Hypothalamus (tissue), 51 donors: ENCODE results near the gene SEMA4D.
"Not testable (repeated sequence)": the region's sequence is repeated elsewhere in the genome, so short reads cannot be mapped to it uniquely, and the experiment has no call there.

Source experiments
- DNase-seq, 51 donors: peaks; one replicate each; lab custom pipeline; 2025; lab: John Stamatoyannopoulos, UW

SEMA4D gene

DNA sequence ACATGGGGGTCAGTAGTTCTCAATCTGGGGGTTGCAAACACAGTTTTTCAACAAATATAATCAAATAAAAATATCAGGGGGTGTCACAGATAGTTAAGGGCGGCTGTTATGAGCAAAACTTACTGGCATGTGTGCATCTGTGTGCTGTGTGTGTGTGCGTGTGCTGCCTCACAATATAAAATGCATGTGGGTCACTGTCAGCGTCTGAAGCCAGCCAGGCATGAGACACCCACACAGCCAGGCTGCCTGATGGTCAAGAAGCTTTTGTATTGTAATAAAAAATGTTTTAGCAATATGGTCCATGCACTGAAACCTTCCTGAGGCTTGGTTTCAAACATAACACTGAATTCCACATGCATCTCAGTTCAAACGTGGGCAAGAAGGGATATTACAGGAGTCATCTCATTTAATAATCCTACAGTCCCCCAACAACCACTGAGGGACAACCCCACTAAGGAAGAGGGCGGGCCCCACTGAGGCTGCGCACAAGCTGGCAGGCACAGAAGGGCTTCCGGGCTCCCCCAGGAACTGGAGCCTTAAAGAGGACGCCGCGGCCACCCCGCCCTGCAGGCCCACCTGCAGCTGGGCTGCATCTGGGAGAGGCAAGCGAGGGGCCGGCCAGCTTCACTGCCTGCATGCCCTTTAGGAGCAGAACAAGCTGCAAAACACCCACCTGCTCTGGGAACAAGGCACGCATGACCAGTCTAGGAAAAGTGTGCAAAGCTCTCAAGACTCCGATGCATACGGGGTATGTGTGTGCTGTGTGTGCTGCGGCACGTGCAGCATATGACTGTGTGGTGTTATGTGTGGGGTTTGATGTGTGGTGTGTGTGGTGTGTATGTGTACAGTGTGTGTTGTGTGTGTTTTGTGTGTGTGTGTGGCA, 14.1 kb downstream of the SEMA4D start:
- DNase-seq: peak in 5 of 51 donors; percentile 15 to 52 (median 28)

DNA sequence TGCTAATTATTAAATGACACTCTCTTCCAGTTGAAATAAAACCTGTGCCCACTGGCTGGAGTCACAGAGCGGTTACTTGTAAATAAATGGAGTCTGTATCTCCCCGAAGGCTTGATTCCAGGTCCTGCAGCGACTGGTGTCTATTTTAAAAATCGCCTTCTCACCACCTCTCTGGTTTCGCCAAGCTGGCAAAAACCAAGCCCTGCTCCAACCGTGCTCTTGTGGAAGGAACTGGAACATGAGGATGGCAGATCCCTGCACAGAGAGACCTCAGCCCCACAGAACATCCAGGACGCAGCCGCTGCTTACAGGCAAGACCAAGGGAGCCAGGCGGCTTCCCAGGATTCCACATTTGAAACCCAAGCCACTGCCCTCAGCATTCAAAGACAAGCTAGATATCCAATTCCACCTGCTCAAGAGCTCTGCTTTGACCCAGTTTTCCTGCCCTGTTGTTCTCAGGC, 15.0 kb downstream of the SEMA4D start:
- DNase-seq: peak in 9 of 51 donors; percentile 14 to 74 (median 32)

DNA sequence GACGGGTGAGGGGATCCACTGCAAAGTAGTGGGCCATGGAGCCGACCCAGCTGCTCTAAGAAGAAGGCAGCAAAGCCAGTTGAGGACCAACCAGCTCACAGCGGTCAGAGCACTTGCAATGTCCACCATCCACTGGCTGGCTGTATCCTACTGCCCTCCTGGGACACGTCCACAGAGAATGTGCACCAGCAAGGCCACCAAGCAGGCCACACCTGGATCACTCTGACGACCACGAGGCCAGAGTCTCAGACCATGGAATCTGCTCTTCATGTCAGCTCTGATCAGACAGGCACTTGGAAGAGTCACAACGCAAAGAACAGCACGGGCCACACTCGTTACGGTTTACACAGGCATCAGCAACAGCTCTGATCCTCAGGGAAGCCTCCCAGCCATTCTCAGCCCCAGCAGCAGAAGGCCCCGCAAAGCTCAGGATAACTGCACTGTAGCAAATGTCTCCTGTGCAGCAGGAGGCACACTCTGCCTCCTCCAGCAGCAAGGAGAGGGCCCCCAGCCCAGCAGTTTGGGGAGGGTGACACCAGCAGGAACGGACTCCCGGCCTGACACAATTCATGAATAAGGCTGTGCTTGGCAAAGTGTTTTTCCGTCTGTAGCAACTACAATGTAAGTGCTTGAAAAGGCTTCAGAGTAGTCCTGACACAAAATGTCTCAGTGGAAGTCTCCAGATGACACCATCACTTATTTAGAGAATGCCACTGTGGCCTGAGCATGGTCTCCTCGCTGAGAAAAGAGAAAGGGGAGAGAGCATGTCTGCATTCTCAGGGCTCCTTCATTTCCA, 15.7 kb downstream of the SEMA4D start:
- DNase-seq: peak in 24 of 51 donors; percentile 20 to 68 (median 38)

DNA sequence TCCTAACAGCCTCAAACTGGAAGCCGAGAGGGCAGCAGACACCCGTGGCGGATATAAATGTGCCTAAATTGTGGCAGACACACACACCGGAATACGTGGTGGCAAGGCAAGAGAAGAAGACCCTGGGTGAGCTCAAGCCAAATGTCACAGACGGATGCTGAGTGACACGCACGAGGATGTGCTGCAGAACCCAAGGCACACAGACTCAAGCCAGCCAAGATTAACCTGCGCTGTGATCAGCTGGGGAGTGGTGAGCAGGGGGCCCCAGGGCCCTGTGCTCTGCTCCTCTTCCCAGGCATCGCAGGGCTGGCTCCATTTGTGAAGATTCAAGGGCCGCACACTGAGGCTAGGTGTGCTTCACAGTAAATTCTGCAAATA, 16.4 kb downstream of the SEMA4D start:
- DNase-seq: no peak

DNA sequence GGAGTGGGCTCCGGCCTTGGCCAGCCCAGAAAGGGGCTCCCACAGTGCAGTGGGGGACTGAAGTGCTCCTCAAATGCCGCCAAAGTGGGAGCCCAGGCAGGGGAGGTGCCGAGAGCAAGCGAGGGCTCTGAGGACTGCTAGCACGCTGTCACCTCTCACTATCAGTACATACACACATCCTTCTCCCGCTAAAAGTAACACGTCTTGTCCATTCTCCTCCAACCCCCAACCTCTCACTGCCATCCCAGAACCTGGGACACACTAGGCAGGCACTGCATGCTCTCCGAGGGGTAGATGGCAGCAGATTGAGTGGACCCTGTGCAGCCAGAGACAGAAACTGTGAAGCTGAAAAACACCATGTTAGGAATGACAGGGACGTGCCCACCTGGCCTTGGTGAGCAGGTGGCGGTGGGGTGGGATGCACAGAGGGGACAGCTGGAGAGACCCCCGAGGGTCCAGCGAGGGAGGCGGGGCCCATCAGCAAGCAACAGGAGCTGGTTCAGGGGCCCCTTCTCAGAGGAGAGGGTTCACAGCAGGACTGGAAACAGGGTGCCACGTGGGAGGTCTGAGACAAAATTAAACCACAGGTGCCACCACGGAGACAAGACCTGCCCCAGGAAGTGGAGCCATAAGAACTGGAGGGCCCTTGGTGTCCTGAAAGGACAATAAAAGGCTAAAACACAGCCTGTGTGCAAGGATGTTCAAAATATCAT, 16.9 kb downstream of the SEMA4D start:
- no peak for DNase-seq

DNA sequence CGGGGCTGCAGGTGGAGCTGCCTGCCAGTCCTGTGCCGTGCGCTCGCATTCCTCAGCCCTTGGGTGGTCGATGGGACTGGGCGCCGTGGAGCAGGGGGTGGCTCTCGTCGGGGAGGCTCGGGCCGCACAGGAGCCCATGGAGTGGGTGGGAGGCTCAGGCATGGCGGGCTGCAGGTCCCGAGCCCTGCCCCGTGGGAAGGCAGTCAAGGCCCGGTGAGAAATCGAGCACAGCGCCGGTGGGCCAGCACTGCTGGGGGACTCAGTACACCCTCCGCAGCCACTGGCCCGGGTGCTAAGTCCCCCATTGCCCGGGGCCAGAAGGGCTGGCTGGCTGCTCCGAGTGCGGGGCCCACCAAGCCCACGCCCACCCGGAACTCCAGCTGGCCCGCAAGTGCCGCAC, 17.5 kb downstream of the SEMA4D start:
- DNase-seq: not testable (repeated sequence)

DNA sequence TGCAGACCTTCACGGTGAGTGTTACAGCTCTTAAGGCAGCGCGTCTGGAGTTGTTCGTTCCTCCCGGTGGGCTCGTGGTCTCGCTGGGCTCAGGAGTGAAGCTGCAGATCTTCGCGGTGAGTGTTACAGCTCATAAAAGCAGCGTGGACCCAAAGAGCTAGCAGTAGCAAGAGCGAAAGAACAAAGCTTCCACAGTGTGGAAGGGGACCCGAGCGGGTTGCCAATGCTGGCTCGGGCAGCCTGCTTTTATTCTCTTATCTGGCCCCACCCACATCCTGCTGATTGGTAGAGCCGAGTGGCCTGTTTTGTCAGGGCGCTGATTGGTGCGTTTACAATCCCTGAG, 18.3 kb downstream of the SEMA4D start:
- DNase-seq: peak in 1 of 51 donors; percentile 19

DNA sequence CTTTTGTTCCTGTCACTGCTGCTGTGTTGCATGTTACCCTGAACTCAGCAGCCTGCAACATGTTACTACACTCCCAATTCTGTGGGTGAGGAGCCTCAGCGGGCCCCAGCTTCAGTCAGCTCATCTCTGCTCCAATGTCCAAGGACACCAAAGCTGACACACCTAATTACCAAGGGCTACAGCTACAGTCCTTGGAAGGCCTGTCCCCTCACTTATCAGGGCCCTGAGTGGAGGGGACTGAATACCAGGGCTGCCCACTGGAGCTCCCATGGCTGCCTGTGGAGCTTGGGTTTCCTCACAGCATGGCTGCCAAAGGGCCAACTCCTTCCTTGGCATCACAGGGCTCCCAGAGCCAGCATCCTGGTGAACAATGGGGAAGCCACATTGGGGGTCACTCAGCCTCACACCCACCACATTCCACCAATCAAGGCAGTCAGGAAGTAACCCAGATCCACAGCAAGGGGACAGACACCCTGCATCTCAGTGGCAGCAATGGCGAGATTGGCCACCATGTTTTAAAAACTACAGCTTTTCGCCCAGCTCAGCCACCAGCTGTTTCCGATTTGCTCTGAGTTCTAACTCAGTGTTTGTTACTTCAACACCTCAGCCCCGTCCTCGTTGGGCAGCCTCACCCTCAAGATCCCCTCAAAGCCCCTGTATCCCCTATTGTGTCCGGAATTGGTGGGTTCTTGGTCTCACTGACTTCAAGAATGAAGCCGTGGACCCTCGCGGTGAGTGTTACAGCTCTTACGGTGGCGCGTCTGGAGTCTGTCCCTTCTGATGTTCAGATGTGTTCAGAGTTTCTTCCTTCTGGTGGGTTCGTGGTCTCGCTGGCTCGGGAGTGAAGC, 18.9 kb downstream of the SEMA4D start:
- DNase-seq: no peak

DNA sequence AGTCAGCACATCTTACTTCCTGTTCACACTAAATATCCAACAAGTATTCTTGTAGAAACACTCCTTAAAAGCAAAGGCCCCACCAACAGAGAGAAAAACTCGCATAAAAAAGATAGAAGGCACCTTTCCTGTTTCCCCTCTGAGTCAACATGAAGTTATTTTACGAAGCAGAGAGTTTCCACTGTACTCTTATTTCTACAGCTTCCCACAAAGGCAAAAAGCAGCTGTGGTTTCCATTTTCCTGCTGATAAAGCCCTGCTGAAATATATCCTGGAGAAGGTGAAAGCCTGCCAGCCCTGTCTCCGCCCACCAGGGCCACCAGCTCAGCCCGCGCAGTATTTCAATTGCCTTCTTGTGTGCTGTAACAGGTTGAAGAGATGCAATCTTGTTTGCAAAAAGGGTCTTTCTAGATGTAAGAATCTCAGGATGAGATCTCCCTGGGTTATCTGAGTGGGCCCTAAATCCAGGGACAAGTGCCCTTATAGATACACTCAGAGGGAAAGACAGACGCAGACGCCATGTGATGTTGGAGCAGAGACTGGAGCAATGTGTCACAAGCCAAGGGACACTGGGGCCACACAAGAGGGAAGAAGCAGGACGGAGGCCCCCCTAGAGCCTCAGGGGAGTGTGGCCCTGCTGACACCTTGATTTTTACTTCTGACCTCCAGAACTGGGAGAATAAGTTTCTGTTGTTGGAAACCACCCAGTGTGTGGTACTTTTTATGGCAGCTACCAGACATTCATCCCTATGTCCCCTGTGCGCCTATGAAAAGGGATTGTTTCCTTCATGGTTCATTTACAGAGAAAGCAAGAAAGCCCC, 19.9 kb downstream of the SEMA4D start:
- peak in 1 of 51 donors; percentile 36 for DNase-seq

DNA sequence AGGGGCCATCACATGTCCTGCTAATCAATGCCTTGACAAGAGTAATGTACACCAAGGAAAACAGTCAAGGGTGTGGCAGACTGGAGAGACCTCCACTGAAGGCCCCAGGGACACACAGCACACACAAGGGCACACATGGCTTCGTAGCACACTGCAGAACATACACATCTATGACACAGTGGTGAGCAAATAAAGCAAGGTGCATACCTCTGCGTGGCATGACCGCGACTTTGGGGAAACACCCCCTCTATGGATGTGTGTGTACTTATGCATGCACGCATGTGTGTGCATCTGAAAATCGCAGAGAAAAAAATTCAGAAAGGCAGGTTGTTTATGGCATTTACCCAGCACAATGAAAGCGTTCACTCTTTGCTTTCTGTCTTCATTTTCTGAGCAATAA, 20.5 kb downstream of the SEMA4D start:
- no peak for DNase-seq

DNA sequence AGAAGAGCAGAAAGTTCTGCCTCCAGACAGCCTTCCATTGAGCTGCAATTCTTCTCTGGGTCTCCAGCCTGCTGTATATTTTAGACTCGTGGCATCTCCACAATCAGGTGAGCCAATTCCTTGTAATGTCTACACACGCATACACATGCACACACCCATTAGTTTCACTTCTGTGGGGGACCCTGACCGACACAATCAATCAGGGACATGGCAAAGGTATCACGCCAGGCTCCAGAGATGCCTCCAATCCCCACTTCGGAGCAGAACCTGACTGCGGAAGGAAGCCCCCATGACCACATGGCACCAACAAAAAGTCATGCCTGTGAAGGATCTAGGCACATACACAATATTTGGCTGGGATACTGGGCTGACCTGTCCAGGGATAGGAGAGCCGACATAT, 21.4 kb downstream of the SEMA4D start:
- no peak for DNase-seq

DNA sequence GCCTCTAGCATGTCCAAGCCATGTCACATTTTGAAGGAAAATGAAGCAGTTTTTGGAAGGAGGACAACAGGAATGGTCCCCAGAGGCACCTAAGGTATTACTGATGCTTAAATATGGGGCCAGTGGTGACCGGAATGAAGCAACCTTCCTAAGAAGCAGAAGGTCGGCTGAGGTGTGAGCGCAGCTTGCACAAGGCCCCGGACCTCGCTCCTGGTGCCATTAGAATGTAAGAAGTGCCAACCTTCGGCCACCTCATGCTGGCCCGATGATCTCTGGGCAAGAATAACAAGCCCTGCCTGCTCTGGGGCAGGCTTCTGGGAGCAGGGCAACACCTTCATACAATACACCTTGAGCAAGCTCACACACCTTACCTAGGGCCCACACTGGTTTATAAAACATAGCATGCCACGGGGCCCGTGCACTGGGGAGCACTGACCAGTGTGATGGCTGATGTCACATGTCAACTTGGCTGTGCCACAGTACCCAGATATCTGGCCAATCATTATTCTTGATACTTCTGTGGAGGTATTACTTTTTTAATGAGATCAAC, 21.9 kb downstream of the SEMA4D start:
- DNase-seq: no peak

DNA sequence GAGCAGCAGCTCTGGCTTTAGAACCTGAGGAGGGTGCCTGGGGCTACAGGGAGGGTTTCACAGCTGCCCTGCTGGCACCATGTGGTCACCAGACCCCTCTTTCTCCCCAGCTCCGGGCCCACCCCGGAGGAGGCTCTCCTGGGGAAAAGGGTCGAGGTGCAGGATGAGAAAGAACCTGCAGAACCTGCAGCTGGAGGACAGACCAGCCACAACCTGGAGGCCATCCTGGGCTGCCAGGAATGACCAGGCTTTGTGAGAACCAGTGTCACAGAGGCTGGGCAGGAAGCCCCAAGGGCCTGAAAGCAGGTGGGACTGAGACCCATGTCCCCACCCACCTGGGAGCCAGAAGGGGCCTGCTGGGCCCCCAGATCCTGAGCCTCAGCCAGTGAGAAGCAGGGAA, 23.0 kb downstream of the SEMA4D start:
- DNase-seq: no peak

DNA sequence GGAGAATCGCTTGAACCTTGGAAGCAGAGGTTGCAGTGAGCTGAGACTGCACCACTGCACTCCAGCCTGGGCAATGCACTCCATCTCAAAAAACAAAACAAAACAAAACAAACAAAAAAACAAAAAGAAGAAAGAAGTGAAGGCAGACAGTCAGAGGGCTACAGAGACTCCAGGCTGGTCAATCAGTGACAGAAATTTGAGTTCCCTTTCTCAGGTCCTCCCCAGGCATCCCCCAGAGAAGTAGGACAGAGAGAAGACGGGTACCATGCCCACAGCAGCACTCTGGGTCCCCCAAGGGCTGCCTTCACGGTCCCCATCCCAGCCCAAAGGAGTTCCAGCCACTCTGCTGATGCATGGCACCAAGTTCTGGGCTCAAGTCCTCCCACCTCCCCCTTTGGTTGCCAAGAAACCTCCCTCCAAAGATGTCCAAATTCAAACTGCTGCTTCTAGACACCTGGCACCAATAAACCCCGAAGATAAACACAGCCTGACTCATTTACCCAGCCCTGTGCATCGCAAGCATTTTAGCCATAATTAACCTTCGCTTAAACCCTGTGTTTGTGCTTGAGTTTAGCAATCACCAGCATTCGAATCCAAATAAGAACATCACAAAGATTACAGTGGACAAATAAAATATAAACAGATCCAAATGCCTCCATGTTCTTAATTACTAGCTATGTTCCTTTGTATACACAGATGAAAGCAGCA, 24.0 kb downstream of the SEMA4D start:
- no peak for DNase-seq

DNA sequence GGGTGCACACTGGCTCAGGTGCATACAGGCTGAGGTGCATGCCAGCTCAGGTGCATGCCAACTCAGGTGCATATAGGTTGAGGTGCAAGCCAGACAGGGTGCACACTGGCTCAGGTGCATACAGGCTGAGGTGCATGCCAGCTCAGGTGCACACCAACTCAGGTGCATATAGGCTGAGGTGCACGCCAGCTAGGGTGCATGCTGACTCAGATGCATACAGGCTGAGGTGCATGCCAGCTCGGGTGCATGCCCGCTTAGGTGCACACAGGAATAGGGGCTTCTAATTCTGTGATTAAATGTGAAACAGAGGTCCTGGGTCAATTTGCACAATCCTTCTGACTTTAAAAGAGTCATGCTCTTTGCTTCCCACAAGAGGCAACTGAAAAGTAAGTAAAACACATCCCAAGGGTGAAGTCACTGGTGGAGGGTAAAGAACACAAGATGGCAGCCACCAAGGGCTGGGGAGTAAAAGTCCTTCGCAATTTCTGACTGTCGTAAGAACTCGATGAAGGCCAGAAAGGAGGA, 26.1 kb downstream of the SEMA4D start:
- not testable (repeated sequence) for DNase-seq

DNA sequence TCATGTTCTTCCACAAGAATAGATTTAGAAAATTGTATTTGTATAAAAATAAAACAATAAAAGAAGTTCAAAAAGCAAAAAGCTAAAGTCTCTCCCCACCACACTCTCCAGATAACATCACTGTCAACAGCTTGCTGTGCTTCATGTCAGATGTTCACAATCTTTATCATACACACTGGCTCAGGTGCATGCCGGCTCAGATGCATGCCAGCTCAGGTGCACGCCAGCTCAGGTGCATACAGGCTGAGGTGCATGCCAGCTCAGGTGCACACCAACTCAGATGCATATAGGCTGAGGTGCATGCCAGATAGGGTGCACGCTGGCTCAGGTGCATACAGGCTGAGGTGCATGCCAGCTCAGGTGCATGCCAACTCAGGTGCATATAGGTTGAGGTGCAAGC, 26.5 kb downstream of the SEMA4D start:
- no peak for DNase-seq

DNA sequence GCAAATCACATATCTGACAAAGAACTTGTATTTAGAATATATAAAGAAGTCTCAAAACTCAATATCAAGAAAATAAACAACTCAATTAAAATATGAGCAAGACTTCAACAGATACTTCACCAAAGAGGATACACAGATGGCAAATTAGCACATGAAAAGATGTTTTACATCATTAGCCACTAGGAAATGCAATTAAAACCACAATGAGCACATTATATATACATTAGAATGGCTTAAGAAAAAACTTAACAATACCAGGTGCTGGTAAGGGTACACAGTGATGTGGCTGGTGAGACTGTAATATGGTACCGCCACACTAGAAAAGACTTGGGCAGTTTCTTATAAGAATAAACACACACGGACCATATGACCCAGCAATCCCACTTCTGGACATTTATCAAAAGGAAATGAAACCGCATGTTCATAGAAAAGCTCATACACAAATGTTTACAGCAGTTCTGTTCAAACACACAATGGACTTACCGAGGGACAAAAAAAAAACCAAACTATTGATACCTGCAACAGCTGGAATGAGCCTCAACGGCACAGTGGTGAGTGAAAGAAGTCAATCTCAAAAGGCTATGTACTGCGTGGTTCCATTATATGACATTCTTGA, 27.6 kb downstream of the SEMA4D start:
- DNase-seq: no peak

DNA sequence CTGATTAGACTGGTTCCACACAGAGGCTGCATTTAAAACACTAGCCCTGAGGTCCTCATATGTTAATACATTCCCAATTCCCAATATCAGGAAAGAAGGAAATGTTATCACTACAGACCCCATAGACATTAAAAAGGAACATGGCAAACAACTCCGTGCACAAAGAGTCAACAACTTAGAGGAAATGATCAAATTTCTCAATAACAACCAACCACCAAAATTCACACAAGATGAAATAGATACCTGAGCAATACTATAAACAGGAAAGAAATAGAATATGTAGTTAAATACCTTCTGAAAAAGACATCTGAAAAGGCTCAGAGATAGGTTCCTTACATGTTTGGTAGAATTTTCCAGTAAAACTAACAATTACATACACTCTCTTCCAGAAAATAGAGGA, 28.9 kb downstream of the SEMA4D start:
- DNase-seq: no peak
